Gastroesophageal sphincter (tissue), 3 donors: ENCODE measurements around the gene AMER2.

Source experiments
- EP300 ChIP-seq: sonication (generic); formaldehyde crosslinking; IDR thresholded peaks from one replicate; pipeline ENCODE4 v1.6.1; 2017; ENCODE audit warnings: antibody characterized with exemption, mild to moderate bottlenecking
- POLR2A ChIP-seq, 2 donors: fragments of 450-650 bp; IDR thresholded peaks; one replicate each; pipeline ENCODE4 v1.6.1; 2017; ENCODE audit warnings: antibody characterized with exemption in 2 of 2, mild to moderate bottlenecking in 2 of 2, moderate library complexity in 1 of 2
- POLR2AphosphoS5 ChIP-seq: sonication (generic); formaldehyde crosslinking; IDR thresholded peaks from one replicate; pipeline ENCODE4 v1.6.1; 2017; ENCODE audit warnings: antibody characterized with exemption
- TF ChIP-seq, protein P1 (sequence below), 4 experiments: fragments of 200-600 bp in 2 of 4; fragments of 450-650 bp in 2 of 4; sonication (generic) in 1 of 4; IDR thresholded peaks; one replicate each; pipeline ENCODE4 v1.5.1; 2017 to 2019; ENCODE audit warnings: antibody characterized with exemption in 4 of 4, mild to moderate bottlenecking in 2 of 4, moderate library complexity in 2 of 4

DNA sequence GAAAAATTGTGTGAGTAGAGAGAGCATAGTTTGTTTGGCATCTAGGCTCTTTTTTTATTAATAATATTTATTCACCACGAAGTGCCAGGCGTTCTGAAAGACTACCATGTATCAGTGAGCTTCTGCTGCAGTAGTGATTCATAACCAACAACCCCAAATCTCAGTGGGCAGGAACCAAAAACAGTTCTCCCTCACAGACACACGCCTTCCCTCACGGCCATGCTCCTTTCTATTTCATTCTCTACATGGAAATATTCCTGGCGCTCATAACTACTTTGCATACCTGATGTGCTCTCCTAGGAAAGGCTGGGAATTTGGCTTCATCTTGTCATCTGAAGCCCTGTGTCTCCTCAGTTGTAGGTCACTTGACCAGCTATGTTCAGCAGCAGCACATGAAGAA, 26.6 kb upstream of the AMER2 start:
- TF ChIP-seq, protein P1, sequence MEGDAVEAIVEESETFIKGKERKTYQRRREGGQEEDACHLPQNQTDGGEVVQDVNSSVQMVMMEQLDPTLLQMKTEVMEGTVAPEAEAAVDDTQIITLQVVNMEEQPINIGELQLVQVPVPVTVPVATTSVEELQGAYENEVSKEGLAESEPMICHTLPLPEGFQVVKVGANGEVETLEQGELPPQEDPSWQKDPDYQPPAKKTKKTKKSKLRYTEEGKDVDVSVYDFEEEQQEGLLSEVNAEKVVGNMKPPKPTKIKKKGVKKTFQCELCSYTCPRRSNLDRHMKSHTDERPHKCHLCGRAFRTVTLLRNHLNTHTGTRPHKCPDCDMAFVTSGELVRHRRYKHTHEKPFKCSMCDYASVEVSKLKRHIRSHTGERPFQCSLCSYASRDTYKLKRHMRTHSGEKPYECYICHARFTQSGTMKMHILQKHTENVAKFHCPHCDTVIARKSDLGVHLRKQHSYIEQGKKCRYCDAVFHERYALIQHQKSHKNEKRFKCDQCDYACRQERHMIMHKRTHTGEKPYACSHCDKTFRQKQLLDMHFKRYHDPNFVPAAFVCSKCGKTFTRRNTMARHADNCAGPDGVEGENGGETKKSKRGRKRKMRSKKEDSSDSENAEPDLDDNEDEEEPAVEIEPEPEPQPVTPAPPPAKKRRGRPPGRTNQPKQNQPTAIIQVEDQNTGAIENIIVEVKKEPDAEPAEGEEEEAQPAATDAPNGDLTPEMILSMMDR (IDR thresholded peaks at IDR 0.05) = no peak
- TF ChIP-seq POLR2A (IDR thresholded peaks at IDR 0.05) = no peak
- no peak for TF ChIP-seq POLR2AphosphoS5
- no peak for TF ChIP-seq EP300
